ENCODE measurements around the gene OOSP3. TPM values are rescaled to one million over a fixed set of nuclear protein-coding genes. Genes with fewer than 3 reads are reported as not detected.
"Not testable (repeated sequence)": the region's sequence is repeated elsewhere in the genome, so short reads cannot be mapped to it uniquely, and the experiment has no call there.

OOSP3 gene
- total RNA-seq, 1 donor from 2014 or later, result not detected

- no peaks in the 10 kb centered on the region for H3K36me3 ChIP-seq
- ATAC-seq, result no peak
These were observed 36.3 kb upstream of the OOSP3 start for GRCh38 chr11:59842316-59842715.

GRCh38 chr11:59845399-59845798 lies 33.2 kb upstream of the OOSP3 start, which contains the start of gene CBLIF:
Gene CBLIF, minus strand, starts transcription at chr11:59845499. Its CDS starts 46 bp downstream, at chr11:59845453.
- Histone ChIP-seq H3K27me3 (ENCODE audit: low read depth) (no peaks in the 10 kb centered on the region), H3K4me3 (no peak within 1 kb of the TSS), H3K4me1 (no peaks in the 10 kb centered on the region), H3K36me3 (no peaks in the 10 kb centered on the region), H3K9me3 (no peaks in the 10 kb centered on the region), H3K27ac (no peak within 1 kb of the TSS)
- no peak for DNase-seq
- no peak for TF ChIP-seq CTCF (IDR thresholded peaks at IDR 0.05)
- ATAC-seq, result no peak
- intact Hi-C loops (cut with DNase I), result no loop called here

More at GRCh38 chr11:59842316-59842715, 36.3 kb upstream of the OOSP3 start:
- no peak for DNase-seq
- H3K27ac ChIP-seq, result no peak overlapping the region
- no peaks in the 10 kb centered on the region for H3K4me1 ChIP-seq
- TF ChIP-seq CTCF (IDR thresholded peaks at IDR 0.05), result no peak
- no peak overlapping the region for H3K4me3 ChIP-seq
- H3K27me3 ChIP-seq (ENCODE audit: low read depth), result no peaks in the 10 kb centered on the region
- H3K9me3 ChIP-seq, result no peaks in the 10 kb centered on the region
- intact Hi-C loops (cut with DNase I), result no loop called here

GRCh38 chr11:59846556-59846955 lies 32.0 kb upstream of the OOSP3 start:
- Histone ChIP-seq H3K27ac (no peak overlapping the region), H3K4me3 (no peak overlapping the region), H3K4me1 (no peaks in the 10 kb centered on the region), H3K27me3 (ENCODE audit: low read depth) (no peaks in the 10 kb centered on the region), H3K9me3 (no peaks in the 10 kb centered on the region), H3K36me3 (no peaks in the 10 kb centered on the region)
- ATAC-seq (no peak), DNase-seq (no peak)
- intact Hi-C loops (cut with DNase I), result no loop called here
- no peak for TF ChIP-seq CTCF (IDR thresholded peaks at IDR 0.05)

GRCh38 chr11:59847626-59848025 lies 31.0 kb upstream of the OOSP3 start:
- intact Hi-C loops (cut with DNase I), result no loop called here
- no peak for ATAC-seq

GRCh38 chr11:59848439-59848838 lies 30.1 kb upstream of the OOSP3 start:
- not testable (repeated sequence) for ATAC-seq, DNase-seq

More at GRCh38 chr11:59847626-59848025, 31.0 kb upstream of the OOSP3 start:
- no peak for DNase-seq
- Histone ChIP-seq H3K27me3 (ENCODE audit: low read depth) (no peaks in the 10 kb centered on the region), H3K27ac (no peak overlapping the region), H3K36me3 (no peaks in the 10 kb centered on the region), H3K9me3 (no peaks in the 10 kb centered on the region), H3K4me1 (no peaks in the 10 kb centered on the region), H3K4me3 (no peak overlapping the region)
- no peak for TF ChIP-seq CTCF (IDR thresholded peaks at IDR 0.05)

GRCh38 chr11:59849129-59849528 lies 29.5 kb upstream of the OOSP3 start:
- intact Hi-C loops (cut with DNase I), result no loop called here
- Histone ChIP-seq H3K9me3 (no peaks in the 10 kb centered on the region), H3K27ac (no peak overlapping the region), H3K36me3 (no peaks in the 10 kb centered on the region), H3K27me3 (ENCODE audit: low read depth) (no peaks in the 10 kb centered on the region), H3K4me3 (no peak overlapping the region), H3K4me1 (no peaks in the 10 kb centered on the region)
- no peak for DNase-seq
- peak; percentile 42 to 53 for ATAC-seq
- TF ChIP-seq CTCF (IDR thresholded peaks at IDR 0.05), result no peak

More at GRCh38 chr11:59848439-59848838, 30.1 kb upstream of the OOSP3 start:
- intact Hi-C loops (cut with DNase I); H3K4me3 ChIP-seq; H3K27me3 ChIP-seq (ENCODE audit: low read depth); H3K27ac ChIP-seq; H3K4me1 ChIP-seq; H3K36me3 ChIP-seq; H3K9me3 ChIP-seq: not testable (repeated sequence)

GRCh38 chr11:59849551-59849950 lies 29.0 kb upstream of the OOSP3 start:
- H3K36me3 ChIP-seq, result not testable (repeated sequence)

GRCh38 chr11:59851416-59851815 lies 27.2 kb upstream of the OOSP3 start:
- DNase-seq; H3K36me3 ChIP-seq; H3K4me1 ChIP-seq; ATAC-seq; H3K9me3 ChIP-seq; H3K4me3 ChIP-seq; H3K27ac ChIP-seq; intact Hi-C loops (cut with DNase I); H3K27me3 ChIP-seq (ENCODE audit: low read depth): not testable (repeated sequence)

More at GRCh38 chr11:59849551-59849950, 29.0 kb upstream of the OOSP3 start:
- H3K27ac ChIP-seq; intact Hi-C loops (cut with DNase I); DNase-seq; H3K4me3 ChIP-seq; H3K27me3 ChIP-seq (ENCODE audit: low read depth); H3K9me3 ChIP-seq; ATAC-seq; H3K4me1 ChIP-seq: not testable (repeated sequence)

Measured in lower lobe of right lung (tissue), 2 donors.